HG02678 (cell line): ENCODE data around the gene NFATC1.
"Not testable (repeated sequence)": the region's sequence is repeated elsewhere in the genome, so short reads cannot be mapped to it uniquely, and the experiment has no call there.

Experiments used
- ATAC-seq: cut with Tn5 transposase; IDR thresholded peaks from one replicate; pipeline ENCODE4 v1.9.1; 2021; ENCODE audit warnings: mild to moderate bottlenecking, moderate library complexity; ENCODE audit not compliant: unreplicated experiment

NFATC1 gene

DNA sequence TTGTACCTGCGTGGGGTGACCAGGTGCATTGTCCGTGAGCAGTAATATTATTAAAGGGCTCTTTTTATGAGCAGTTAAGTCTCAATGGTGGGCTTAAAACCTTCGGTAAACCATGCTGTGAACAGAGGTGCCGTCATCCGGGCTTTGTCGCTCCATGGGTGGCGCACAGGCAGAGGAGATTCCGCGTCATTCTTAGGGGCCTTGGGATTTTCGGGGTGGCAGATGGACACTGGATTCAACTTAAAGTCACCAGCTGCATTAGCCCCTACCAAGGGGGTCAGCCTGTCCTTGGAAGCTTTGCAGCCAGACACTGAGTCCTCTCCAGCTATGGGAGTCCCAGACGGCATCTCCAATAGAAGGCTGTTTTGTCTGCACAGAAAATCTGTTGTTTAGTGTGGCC, 107.7 kb downstream of the NFATC1 start:
- no peak for ATAC-seq

DNA sequence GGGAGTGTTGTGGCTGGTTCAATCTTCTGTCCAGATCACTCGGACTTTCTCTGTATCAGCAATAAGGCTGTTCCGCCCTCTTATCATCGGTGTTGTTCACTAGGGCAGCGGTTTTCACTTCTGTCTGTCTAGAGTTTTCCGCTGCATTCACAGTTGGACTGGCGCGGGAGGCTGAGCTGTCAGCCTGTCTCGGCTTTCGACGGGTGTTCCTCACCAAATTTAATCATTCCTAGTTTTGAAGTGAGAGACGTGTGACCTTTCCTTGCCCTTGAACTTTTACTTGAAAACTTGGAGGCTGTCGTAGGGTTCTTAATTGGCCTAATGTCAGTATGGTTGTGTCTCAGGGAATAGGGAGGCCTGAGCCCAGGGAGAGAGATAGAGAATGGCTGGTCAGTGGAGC, 108.3 kb downstream of the NFATC1 start:
- ATAC-seq, result no peak

DNA sequence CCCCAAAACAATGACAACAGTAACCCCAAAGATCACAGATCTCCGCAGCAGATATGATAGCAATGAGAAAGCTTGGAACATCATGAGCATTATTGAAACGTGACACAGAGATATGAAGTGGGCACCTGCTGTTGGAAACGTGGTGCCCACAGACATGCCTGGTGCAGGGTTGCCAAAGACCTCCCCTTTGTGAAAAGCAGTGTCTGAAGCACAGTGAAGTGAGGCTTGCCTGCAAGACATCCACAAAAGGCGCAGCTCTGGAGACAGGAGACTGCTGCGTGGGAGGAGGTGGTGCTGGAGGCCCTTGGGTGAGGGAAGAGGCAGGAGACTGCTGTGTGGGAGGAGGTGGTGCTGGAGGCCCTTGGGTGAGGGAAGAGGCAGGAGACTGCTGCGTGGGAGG, 108.8 kb downstream of the NFATC1 start:
- ATAC-seq, result not testable (repeated sequence)

- ATAC-seq, result not testable (repeated sequence)
Measured at GRCh38 chr18:79505465-79505864, 109.7 kb downstream of the NFATC1 start.

DNA sequence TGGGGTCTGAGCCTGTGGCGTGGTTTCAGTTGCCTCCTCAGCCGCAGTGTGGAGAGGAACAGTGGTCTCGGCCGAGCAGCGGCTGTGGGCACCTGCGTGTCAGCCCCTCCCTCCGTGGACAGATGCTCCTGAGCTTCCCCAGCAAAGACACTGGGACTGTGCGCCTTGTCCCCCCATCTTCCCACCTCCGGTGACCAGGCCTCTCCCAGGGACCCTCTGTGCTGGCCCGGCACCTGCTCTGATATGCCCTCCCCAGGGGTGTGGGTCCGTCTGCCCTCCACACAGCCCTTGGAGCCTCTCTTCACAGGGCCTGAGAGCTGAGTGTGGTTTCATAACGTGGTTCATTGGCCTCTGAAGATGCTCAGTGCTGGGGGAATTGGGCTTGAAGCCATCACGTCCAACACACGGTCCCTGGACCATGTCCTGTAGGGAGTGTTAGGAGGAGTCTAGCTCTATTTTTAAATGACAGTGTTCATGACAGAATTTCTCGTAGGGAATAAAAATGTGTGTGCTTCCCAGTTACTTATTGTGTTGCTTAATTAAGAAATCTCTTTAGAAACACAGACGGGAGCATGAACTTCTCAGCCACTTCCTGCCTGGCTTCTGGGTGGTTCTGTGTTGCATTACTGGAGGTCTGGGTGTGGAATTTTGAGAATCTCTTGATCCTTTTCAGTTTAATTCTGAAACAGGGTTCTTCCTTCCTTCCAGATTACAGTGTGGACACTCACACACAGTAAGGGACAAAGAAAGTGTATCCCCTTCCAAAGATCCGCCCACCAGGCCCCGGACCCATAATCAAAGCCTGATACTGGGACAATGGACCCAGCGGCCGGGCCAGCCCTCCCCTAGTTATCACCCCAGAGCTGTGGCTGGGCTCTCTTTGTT, 110.7 kb downstream of the NFATC1 start:
- ATAC-seq, result peak; percentile 24

DNA sequence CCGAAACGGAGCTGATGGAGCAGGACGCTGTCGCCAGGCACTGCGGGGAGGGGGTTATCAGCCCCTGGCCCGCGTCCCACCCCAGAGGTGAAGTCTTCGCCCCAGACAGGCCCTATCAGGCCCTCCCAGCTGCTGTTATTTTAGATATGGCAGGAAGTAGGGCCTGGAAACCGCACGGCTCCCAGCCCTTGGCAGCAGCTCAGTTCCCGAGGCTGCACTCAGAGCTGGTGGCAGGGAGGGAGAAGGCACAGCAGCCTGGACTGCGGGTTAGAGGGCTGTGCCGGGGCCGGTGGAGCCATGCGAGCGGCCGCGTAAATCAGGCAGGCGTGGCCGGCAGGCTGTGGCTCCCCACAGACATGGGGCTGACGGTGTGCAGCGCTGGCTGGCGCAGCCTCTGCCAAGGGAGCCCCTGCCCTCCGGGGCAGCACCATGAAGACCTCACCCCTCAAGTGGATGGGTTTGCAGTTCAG, 111.4 kb downstream of the NFATC1 start:
- ATAC-seq, result peak; percentile 39

DNA sequence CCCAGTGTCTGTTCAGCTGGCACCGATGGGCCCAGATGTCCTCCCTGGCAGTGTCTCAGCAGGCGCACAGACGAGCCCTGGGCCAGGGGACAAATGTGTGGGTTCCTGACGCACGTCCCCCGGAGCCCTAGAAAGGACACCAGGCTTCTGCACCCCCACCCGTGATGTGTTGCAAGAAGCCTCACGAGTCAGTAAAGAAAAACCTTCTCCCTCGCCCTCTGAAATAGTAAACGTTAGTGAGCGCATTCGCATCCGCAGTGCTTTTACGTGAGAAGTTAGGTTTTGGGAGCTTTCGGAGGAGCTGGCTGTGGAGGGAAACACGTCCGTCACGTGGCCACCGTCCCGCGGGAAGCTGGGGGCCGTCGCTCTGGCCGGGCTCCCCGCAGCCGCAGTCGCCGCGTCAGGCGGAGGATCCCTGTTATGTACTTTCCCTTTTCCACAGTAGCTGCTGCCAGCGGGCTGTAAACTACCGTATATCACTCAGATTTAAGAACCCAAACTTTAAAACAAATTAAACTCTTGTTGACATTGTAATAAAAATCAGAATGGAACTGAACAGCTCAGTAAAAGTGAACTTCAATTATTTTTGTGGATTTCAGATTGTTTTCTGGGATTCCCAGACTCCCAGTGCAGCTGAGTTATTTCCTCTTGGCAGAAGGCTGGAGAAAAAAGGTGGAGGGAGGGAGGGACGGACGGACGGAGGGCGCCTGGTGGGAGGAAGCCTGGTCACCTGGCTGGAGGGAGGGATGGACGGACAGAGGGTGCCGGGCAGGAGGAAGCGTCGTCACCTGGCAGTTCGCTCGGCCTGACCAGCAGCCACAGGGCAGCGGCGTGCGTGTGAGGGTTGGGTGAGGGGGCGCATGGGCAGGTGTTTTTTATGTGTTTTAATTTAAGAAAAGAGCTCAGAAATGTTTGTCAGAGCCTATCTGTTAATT, 112.1 kb downstream of the NFATC1 start:
- peak; percentile 10 for ATAC-seq

- peak; percentile 54 for ATAC-seq
Measured at GRCh38 chr18:79508565-79509535, 113.1 kb downstream of the NFATC1 start.

- ATAC-seq, result no peak
Measured at GRCh38 chr18:79509536-79509930, 113.8 kb downstream of the NFATC1 start.

DNA sequence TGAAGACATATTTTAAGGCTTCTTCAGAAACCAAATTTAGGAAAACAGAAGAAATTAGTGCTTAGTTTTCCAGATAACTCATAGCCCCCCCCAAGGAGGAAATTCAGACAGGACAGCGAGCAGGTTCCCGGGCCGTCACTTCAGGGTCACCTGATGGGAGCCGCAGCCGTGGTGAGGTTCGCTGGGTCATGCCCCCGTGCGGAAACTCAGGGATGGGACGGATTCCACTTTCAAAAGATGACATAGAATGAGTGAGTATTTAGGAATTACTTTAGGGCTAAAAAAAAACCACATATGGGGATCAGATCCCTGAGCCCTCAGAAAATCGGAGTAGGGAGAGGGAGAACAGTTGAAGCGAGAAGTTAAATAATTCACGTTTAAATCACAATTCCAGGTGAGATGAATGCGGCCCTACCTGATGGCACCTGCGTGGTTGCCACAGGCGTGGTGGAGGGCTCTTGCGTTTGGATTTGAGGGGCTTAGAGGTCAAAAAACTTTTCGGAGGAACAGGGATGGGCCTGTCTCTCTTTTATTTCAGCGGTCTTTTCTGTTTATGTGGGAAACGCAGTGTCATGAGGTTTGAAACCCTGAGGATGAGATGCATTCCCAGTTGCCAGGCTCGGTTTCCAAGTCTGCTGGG, 114.4 kb downstream of the NFATC1 start:
- no peak for ATAC-seq

- ATAC-seq, result no peak
Measured at GRCh38 chr18:79510731-79511241, 115.1 kb downstream of the NFATC1 start.

- ATAC-seq, result no peak
Measured at GRCh38 chr18:79511271-79511670, 115.5 kb downstream of the NFATC1 start.

DNA sequence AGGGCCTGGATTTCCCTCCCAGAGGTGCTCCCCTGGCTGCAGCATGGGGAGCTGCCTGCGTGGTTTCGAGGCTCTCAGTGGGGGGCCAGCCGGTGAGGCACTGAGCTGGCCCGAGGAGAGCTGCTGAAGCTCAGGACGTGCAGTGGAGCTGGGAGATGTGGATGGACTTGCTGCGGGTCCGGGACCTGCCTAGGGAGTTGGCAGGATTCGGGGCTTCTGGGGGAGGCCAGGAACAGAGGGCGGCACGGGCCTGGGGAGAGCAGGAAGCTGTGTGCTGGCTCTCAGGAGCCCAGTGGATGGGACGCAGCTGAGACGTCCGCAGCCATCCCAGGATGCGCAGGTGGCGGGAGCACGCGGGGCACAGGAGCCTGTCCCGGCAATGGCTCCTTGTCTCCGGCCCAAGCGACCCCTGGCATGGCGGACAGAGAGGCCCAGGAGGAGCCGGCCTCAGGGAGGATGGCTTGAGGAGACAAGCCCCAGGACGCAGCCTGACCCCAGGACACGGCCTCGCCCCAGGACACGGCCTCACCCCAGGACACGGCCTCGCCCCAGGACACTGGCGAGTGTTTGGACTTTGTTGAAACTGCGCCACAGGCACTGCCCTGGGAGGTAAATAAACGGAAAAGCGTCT, 116.1 kb downstream of the NFATC1 start:
- no peak for ATAC-seq

- ATAC-seq, result no peak
Measured at GRCh38 chr18:79512461-79513380, 117.0 kb downstream of the NFATC1 start.

GRCh38 chr18:79513381-79514081, 117.8 kb downstream of the NFATC1 start:
- no peak for ATAC-seq

- no peak for ATAC-seq
Measured at GRCh38 chr18:79515331-79515730, 119.6 kb downstream of the NFATC1 start.

- ATAC-seq, result no peak
Measured at GRCh38 chr18:79515944-79516351, 120.2 kb downstream of the NFATC1 start.
